Subcutaneous abdominal adipose tissue (tissue), 5 donors: ENCODE results near the gene ATF1.

Experiments
- H3K27ac ChIP-seq: one replicate; pipeline ENCODE4 v1.7.0; 2013; ENCODE audit warnings: low read depth, mild to moderate bottlenecking, inconsistent platforms, low read length, moderate library complexity
- H3K27me3 ChIP-seq, 5 donors: one replicate each; pipeline ENCODE4 v1.7.0; 2013; ENCODE audit warnings: low read length in 5 of 5, inconsistent platforms in 1 of 5; ENCODE audit not compliant: control insufficient read depth in 5 of 5, insufficient read depth in 4 of 5
- H3K36me3 ChIP-seq, 5 donors: one replicate each; pipeline ENCODE4 v1.7.0; 2013; ENCODE audit warnings: low read length in 5 of 5; ENCODE audit not compliant: control insufficient read depth in 5 of 5, insufficient read depth in 5 of 5
- H3K4me1 ChIP-seq, 5 donors: one replicate each; pipeline ENCODE4 v1.7.0; 2013; ENCODE audit warnings: low read length in 5 of 5, mild to moderate bottlenecking in 3 of 5, moderate library complexity in 1 of 5; ENCODE audit not compliant: control insufficient read depth in 5 of 5, insufficient read depth in 5 of 5
- H3K4me3 ChIP-seq, 5 donors: one replicate each; pipeline ENCODE4 v1.7.0; 2013; ENCODE audit warnings: low read length in 5 of 5, low read depth in 1 of 5
- H3K9ac ChIP-seq, 5 donors: one replicate each; pipeline ENCODE4 v1.7.0; 2013; ENCODE audit warnings: low read length in 5 of 5, mild to moderate bottlenecking in 4 of 5, moderate library complexity in 3 of 5
- H3K9me3 ChIP-seq, 5 donors: one replicate each; pipeline ENCODE4 v1.7.0; 2013; ENCODE audit warnings: low read length in 5 of 5; ENCODE audit not compliant: control insufficient read depth in 5 of 5
- donor health status: healthy.
- donor health status: healthy.
- donor health status: healthy.
- donor health status: healthy.
- donor health status: healthy.

The ATF1 gene

DNA sequence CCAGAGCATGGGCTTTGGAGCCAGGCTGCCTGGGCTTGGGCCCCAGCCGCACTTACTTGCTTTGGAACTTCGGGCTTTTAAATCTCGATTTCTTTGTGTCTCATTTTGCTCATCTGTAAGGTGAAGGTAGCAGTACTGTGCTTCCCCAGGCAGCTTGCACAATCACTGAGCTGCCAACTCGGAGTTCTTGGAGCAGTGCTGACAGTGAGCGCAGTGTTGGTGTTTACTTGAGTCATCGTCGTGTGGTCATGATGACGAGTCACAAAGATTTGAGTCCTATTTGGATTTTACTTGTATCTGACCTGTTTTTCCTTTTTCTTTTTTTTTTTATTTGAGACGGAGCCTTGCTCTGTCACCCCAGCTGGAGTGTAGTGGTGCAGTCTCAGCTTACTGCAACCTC, 31.3 kb upstream of the ATF1 start:
- no peaks in the 10 kb centered on the region for H3K27me3 ChIP-seq
- H3K4me3 ChIP-seq: no peak overlapping the region
- peaks cover 16 to 95% (median 74%) of the 10 kb centered on the region in 5 donors for H3K36me3 ChIP-seq
- H3K9ac ChIP-seq: no peak overlapping the region
- H3K9me3 ChIP-seq: no peaks in the 10 kb centered on the region
- H3K27ac ChIP-seq: no peak overlapping the region
- no peaks in the 10 kb centered on the region for H3K4me1 ChIP-seq

DNA sequence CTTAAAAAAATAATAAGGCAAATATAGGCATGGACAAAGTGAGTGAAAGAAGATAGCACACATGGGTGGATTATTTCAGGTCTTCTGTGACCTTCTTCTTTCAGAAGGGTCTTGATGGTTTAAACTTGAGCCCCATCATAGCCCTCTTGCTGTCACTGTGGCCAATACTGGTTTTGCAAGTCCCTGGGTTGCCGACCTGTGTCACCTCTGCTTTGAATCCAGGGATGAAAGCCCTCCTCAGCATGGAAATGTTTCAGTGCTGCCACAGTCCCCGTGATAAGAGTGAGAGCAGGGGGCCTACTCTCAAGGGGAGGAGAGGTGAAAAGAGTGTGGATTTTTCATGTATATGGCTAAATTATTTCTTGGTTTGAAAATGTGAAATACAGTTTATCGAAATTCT, 30.2 kb upstream of the ATF1 start:
- Histone ChIP-seq H3K9me3 (no peaks in the 10 kb centered on the region), H3K36me3 (peaks cover 16 to 95% (median 68%) of the 10 kb centered on the region in 5 donors), H3K4me1 (no peaks in the 10 kb centered on the region), H3K4me3 (no peak overlapping the region), H3K27me3 (no peaks in the 10 kb centered on the region), H3K27ac (no peak overlapping the region), H3K9ac (no peak overlapping the region)

DNA sequence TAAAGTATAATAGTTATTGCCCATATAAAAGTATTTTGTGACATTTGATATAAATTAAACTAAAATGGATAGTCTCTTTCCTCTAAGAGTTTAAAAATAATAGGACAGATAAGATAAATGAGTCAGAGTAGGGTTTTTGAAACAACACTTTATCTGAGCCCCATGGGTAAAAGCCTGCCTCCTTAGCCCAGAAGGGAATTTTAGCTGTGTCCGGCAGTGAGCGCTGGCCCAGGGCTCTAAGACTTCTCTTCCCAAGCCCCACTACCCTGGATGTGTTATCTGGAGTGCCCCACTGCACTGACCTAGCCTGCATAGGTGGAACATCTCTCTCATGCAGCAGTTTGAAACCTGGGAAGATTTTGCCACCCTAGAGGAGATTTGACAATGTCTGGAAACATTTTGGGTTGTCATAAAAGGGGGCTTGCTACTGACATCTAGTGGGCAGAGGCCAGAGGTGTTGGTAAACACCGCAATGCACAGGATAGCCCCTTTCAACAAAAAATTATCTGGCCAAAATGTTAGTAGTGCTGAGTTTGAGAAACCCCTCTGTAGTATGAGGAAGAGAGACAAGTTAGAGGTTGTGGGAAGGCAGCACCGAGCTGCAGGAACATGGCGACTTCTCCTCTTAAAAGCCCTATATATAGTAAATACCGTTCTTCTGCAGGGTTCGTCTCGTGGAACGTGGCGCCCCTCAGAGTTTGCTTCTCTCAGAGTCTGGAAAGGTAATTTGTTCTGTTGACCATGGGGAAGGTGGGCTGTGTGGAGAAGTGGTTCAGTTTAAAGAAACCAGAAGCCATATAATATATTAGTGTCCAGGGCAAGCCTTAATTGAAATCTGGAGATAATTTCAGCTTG, 29.3 kb upstream of the ATF1 start:
- no peaks in the 10 kb centered on the region for H3K9me3 ChIP-seq
- peak overlapping the region in 1 of 5 donors; percentile 21 for H3K9ac ChIP-seq
- no peak overlapping the region for H3K27ac ChIP-seq
- no peaks in the 10 kb centered on the region for H3K4me1 ChIP-seq
- no peaks in the 10 kb centered on the region for H3K27me3 ChIP-seq
- H3K4me3 ChIP-seq: no peak overlapping the region
- peaks cover 12 to 95% (median 69%) of the 10 kb centered on the region in 5 donors for H3K36me3 ChIP-seq

DNA sequence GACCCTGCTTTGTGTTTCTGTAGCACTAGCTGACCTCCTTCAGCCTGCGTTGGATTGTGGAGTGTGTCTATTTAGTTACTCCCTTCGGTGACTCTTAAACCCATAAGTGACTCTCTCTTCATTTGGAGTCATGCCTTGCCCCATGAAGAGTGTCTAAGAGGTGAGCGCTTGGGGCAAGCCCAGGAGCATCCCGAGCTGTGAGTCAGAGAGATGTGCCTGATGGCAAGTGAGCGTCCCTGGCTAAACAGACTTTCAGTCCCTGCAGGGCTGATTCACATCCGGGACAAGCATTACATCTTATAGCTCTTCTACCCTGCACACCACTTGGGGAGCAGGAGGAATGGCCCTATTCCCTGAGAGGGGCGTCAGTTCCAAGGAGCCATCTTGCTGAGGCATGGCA, 24.3 kb upstream of the ATF1 start:
- no peaks in the 10 kb centered on the region for H3K9me3 ChIP-seq
- peaks cover 3 to 92% (median 67%) of the 10 kb centered on the region in 5 donors for H3K36me3 ChIP-seq

DNA sequence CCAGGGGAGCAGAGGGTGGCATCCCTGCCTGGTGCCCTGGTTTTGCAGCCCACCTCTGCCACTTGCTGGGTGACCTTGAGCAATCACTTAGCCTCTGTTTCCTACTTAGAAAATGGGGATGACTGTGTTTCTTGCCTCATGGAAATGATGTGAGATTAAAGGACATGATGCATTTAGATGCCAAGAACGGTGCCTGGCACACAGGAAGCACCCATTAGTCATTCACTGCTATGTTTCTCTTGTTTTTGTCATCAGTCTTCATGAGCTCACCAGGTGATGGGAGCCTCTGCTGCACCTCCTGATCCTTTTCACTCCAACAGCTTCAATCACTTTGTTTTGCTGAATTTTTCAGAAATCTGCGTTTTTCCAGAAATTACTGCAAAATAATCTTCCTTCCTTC, 23.6 kb upstream of the ATF1 start:
- Histone ChIP-seq H3K27ac (no peak overlapping the region), H3K9me3 (no peaks in the 10 kb centered on the region), H3K9ac (no peak overlapping the region), H3K4me1 (peaks cover 0 to 2% (median 0%) of the 10 kb centered on the region in 5 donors), H3K36me3 (peaks cover 3 to 95% (median 70%) of the 10 kb centered on the region in 5 donors), H3K4me3 (no peak overlapping the region), H3K27me3 (no peaks in the 10 kb centered on the region)

More for the DNA sequence above, 24.3 kb upstream of the ATF1 start:
- H3K4me1 ChIP-seq: no peaks in the 10 kb centered on the region
- no peaks in the 10 kb centered on the region for H3K27me3 ChIP-seq
- no peak overlapping the region for H3K4me3 ChIP-seq
- no peak overlapping the region for H3K27ac ChIP-seq
- no peak overlapping the region for H3K9ac ChIP-seq

DNA sequence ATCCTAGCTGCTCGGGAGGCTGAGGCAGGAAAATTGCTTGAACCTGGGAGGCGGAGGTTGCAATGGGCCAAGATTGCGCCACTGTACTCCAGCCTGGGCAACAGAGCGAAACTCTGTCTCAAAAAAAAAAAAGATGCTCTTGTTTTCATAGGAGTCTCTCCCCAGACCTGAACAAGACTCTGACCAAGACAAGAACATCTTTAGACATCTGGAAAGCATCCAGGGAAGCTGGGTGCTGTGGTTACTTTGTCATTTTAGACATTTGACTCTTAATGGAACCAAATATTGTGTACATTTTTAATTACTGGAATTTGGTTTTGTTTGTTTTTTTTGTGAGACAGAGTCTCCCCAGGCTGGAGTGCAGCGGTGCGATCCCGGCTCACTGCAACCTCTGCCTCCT, 21.1 kb upstream of the ATF1 start:
- H3K9ac ChIP-seq: no peak overlapping the region
- H3K4me1 ChIP-seq: peaks cover 0 to 6% (median 0%) of the 10 kb centered on the region in 5 donors
- H3K4me3 ChIP-seq: no peak overlapping the region
- H3K9me3 ChIP-seq: no peaks in the 10 kb centered on the region
- H3K36me3 ChIP-seq: peaks cover 3 to 87% (median 67%) of the 10 kb centered on the region in 5 donors
- no peak overlapping the region for H3K27ac ChIP-seq
- H3K27me3 ChIP-seq: no peaks in the 10 kb centered on the region

DNA sequence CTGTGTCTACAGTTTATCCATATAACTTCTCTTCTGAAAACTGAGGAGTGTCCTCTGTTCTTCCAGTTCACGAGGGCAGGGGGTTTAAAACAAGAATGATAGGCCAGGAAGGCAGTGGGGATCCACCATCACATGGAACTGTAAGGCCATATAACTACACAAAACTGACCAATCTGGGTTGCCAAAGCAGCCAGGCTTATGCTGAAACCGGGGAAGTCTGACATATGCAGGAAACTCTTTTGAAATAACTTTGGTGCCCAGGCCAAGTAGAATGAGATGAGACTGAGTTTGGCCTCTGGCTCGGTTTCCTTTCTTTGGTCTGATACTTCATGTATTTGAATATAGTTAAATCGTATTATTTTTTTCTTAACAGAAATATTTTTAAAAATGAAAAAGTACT, 18.0 kb upstream of the ATF1 start:
- peaks cover 3 to 74% (median 47%) of the 10 kb centered on the region in 5 donors for H3K36me3 ChIP-seq
- no peak overlapping the region for H3K9ac ChIP-seq
- peaks cover 0 to 6% (median 0%) of the 10 kb centered on the region in 5 donors for H3K4me1 ChIP-seq
- H3K4me3 ChIP-seq: no peak overlapping the region
- H3K9me3 ChIP-seq: no peaks in the 10 kb centered on the region
- no peak overlapping the region for H3K27ac ChIP-seq
- H3K27me3 ChIP-seq: no peaks in the 10 kb centered on the region

DNA sequence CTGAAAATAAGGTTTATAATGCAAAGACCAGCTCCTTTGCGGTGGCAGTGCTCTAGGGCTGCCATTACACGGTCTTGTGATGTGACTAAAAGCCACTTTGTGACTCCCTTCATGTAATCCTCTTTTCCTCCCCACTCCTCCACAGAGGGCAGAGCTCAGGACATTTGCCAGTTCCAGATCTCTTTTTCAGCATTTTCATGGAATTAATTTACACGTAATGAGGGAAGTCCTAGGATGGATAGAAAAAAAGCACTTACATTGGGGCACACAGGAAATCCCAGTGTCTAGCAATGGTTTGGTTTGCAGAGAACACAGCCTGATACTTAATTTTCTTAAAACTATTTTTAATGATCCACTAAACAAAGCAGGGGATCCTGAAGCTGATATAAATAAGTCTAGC, 17.5 kb upstream of the ATF1 start:
- Histone ChIP-seq H3K9me3 (no peaks in the 10 kb centered on the region), H3K4me1 (peaks cover 0 to 6% (median 0%) of the 10 kb centered on the region in 5 donors), H3K27me3 (no peaks in the 10 kb centered on the region), H3K9ac (no peak overlapping the region), H3K4me3 (no peak overlapping the region), H3K36me3 (peaks cover 3 to 68% (median 41%) of the 10 kb centered on the region in 5 donors), H3K27ac (no peak overlapping the region)

DNA sequence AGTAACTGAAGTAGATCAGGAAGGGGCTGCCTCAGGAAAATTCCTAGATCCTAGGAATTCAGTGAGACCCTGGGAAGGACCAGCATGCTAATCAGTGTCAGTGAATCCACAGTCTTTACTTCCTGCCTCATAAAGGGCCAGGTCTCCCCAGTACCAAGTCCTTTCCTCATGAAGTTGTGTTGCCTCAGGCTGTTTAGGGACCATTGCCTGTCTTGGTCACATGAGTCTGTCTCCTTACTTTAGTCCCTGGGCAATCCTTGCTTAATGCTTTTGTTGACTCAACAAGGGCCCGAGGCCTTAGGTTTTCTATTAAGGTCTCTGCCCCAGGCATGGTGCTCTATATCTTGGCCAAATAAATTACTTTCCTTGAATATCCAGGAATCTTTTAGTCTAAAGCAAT, 16.1 kb upstream of the ATF1 start:
- Histone ChIP-seq H3K9me3 (no peaks in the 10 kb centered on the region), H3K27me3 (no peaks in the 10 kb centered on the region), H3K4me3 (no peak overlapping the region), H3K4me1 (peaks cover 0 to 6% (median 0%) of the 10 kb centered on the region in 5 donors), H3K27ac (no peak overlapping the region), H3K9ac (no peak overlapping the region), H3K36me3 (peaks cover 3 to 55% (median 32%) of the 10 kb centered on the region in 5 donors)

DNA sequence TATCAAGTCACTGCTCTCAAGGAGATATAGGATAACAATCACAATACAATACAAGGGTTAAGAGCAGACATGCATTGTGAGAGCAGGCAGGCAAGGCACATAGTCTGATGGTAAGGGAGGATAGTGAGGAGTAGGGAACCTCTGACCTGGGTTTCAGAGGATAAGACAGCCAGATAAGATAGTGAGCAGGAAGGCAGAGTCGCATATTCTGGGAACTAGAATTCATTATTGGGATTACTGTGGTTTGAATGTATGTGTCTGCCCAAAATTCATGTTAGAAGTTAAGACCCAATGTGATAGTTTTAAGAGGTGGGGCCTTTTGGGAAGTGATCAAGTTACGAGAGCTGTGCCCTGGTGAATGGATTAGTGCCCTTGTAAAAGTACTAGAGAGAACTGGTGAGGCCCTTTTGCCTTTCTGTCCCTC, 14.4 kb upstream of the ATF1 start:
- no peak overlapping the region for H3K4me3 ChIP-seq
- H3K4me1 ChIP-seq: peaks cover 0 to 6% (median 0%) of the 10 kb centered on the region in 5 donors
- H3K9me3 ChIP-seq: no peaks in the 10 kb centered on the region
- H3K27ac ChIP-seq: no peak overlapping the region
- peaks cover 0 to 41% (median 23%) of the 10 kb centered on the region in 5 donors for H3K36me3 ChIP-seq
- H3K9ac ChIP-seq: no peak overlapping the region
- no peaks in the 10 kb centered on the region for H3K27me3 ChIP-seq
